PC-3 (cell line): ENCODE data around the gene SLC25A21.

Source experiments
- CTCF ChIP-seq: fragments of 300-600 bp; sonication (generic); conservative IDR thresholded peaks from 2 replicates; pipeline ENCODE4 v1.5.1; 2017; ENCODE audit warnings: antibody characterized with exemption, low read depth, mild to moderate bottlenecking, low read length
- EZH2 ChIP-seq: fragments of 300-600 bp; sonication (generic); IDR thresholded peaks from one replicate; pipeline ENCODE4 v1.6.1; 2017; ENCODE audit warnings: antibody characterized with exemption, mild to moderate bottlenecking, low read length; ENCODE audit not compliant: unreplicated experiment
- EZH2phosphoT487 ChIP-seq: fragments of 300-600 bp; sonication (generic); IDR thresholded peaks from 2 replicates; pipeline ENCODE4 v1.6.1; 2018; ENCODE audit warnings: mild to moderate bottlenecking, antibody characterized with exemption, low read length, borderline replicate concordance

GRCh38 chr14:37179896-37180502 lies 7.6 kb upstream of the SLC25A21 start:
- TF ChIP-seq EZH2 (no peak), CTCF (no peak), EZH2phosphoT487 (no peak)
